Omental fat pad (tissue), 4 donors: ENCODE data around the gene RIC1. TPM values are rescaled to one million over a fixed set of nuclear protein-coding genes. Genes with fewer than 3 reads are reported as not detected.
"Not testable (repeated sequence)": the region's sequence is repeated elsewhere in the genome, so short reads cannot be mapped to it uniquely, and the experiment has no call there.

ENCODE experiments used
- ATAC-seq: fragments of 150-250 bp; one replicate; pipeline ENCODE4 v1.9.1; 2016; ENCODE audit warnings: mild to moderate bottlenecking, moderate library complexity; ENCODE audit not compliant: low FRiP score
- DNase-seq: peaks from one replicate; pipeline ENCODE4 v3.0.0-alpha.2; 2019; ENCODE audit warnings: low spot score
- CTCF ChIP-seq, 3 donors: fragments of 450-650 bp; IDR thresholded peaks; one replicate each; pipeline ENCODE4 v1.5.1; 2016 to 2017; ENCODE audit warnings: antibody characterized with exemption in 3 of 3, mild to moderate bottlenecking in 3 of 3, moderate library complexity in 2 of 3
- total RNA-seq, 4 donors: library from RNA; depleted of rRNA; stranded (reverse); fragments of >200 nt; gene quantifications; one replicate each; pipeline ENCODE4 v1.1.0, GENCODE V29; 2016

Gene RIC1
- total RNA-seq, 4 donors from 2014 or later = 27.4 to 62.3 (median 36.1) TPM

- no peak for DNase-seq
- TF ChIP-seq CTCF (IDR thresholded peaks at IDR 0.05) = no peak
- ATAC-seq = no peak
These were observed 85.8 kb downstream of the RIC1 start for GRCh38 chr9:5714501-5715401.

DNA sequence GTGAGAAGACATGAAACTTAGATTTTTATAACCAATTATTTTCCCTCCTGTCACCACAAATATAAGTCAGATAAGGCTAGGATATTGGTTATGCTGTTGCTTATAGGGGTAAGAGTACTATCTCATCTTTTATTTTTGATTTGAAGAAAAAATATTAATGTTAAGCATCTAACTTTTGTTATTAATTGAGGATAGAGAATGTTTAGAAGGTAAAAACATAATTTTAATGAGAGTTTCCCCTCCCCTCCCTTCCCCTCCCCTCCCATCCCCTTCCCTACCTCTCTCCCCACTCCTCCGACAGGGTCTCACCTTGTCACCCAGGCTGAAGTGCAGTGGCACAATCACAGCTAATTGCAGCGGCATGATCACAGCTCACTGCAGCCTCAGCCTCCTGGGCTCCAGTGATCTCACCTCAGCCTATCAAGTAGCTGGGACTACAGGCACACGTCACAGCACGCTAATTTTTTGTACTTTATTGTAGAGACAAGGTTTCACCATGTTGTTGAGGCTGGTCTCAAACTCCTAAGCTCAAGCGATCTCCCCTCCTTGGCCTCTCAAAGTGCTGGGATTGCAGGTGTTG, 86.7 kb downstream of the RIC1 start:
- no peak for ATAC-seq
- TF ChIP-seq CTCF (IDR thresholded peaks at IDR 0.05) = no peak
- DNase-seq = no peak

GRCh38 chr9:5717434-5717833, 88.5 kb downstream of the RIC1 start:
- DNase-seq, ATAC-seq: not testable (repeated sequence)

DNA sequence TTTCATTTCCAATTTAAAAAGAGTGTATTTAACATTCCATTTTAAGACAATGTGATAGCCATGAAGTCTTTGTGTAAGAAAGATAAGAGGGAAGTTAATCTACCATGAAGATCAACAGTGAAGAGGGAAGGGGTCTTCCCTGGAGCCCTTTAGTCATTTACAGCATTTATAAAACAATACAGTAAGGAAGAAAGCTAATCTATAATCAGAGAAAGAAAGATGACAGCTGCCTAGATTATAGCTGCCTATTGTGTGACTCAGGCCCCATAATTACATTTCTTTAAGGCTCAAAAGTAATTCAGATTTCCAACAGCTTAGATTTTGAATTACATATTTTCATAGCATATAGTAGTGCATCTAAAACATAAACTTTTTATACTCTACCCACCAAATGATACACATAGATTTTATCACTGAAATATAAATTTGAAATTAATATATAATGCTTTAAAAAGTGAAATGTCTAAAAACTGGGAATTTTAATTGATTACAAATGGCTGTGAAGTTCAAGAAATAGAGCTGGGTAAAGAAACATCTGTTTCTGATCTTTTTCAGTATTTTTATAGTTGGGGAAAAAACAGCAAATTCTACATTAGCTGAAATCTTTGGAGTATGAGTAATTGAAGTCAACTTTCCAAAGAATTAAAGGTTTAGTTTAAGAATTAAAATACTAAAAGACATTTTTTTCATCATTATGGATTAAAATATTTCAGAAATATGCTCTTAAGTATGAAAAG, 89.6 kb downstream of the RIC1 start:
- TF ChIP-seq CTCF (IDR thresholded peaks at IDR 0.05) = no peak
- ATAC-seq (no peak), DNase-seq (no peak)

- DNase-seq = no peak
- ATAC-seq = no peak
- no peak for TF ChIP-seq CTCF (IDR thresholded peaks at IDR 0.05)
These were observed 90.4 kb downstream of the RIC1 start for GRCh38 chr9:5719100-5719926.

- ATAC-seq = no peak
- DNase-seq = no peak
- no peak for TF ChIP-seq CTCF (IDR thresholded peaks at IDR 0.05)
These were observed 91.2 kb downstream of the RIC1 start for GRCh38 chr9:5720151-5720550.
